Ovary (tissue), 9 donors: ENCODE data around the gene DCDC2C. TPM values are rescaled to one million over a fixed set of nuclear protein-coding genes. Genes with fewer than 3 reads are reported as not detected.

Experiments
- DNase-seq, 5 donors: peaks; one replicate each; pipeline ENCODE4 v3.0.0-alpha.2; 2019 to 2020
- H3K27ac ChIP-seq, 2 donors: fragments of 200-600 bp; one replicate each; pipeline versions ENCODE4 v1.5.1 to v1.8.0; 2019 to 2022
- H3K27me3 ChIP-seq: fragments of 200-600 bp; one replicate; pipeline ENCODE4 v1.8.0; 2022
- H3K36me3 ChIP-seq: fragments of 200-600 bp; sonication (generic); one replicate; pipeline ENCODE4 v1.5.1; 2019
- H3K4me1 ChIP-seq: one replicate; pipeline ENCODE4 v1.8.1; 2013; ENCODE audit warnings: mild to moderate bottlenecking, moderate library complexity; ENCODE audit not compliant: insufficient read depth
- H3K4me3 ChIP-seq: fragments of 200-600 bp; sonication (generic); one replicate; pipeline ENCODE4 v1.5.1; 2017
- H3K9me3 ChIP-seq, 2 donors: fragments of 200-600 bp in 1 of 2; sonication (generic) in 1 of 2; one replicate each; pipeline versions ENCODE4 v1.5.1 to v1.8.1; 2013 to 2019; ENCODE audit warnings: mild to moderate bottlenecking in 1 of 2, moderate library complexity in 1 of 2
- EP300 ChIP-seq: sonication (generic); formaldehyde crosslinking; IDR thresholded peaks from one replicate; pipeline ENCODE4 v1.6.1; 2017; ENCODE audit warnings: antibody characterized with exemption
- POLR2A ChIP-seq: fragments of 450-650 bp; IDR thresholded peaks from one replicate; pipeline ENCODE4 v1.6.1; 2017; ENCODE audit warnings: antibody characterized with exemption, mild to moderate bottlenecking, moderate library complexity
- WGBS, 3 donors: extraction: QIAGEN DNeasy Blood & Tissue Kit in 1 of 3; methylation state at CpG; one replicate each; pipeline versions ENCODE4 v1.1.5 to v1.1.7; 2013 to 2017; 5-methylcytosine and 5-hydroxymethylcytosine counted together
- intact Hi-C, 4 donors: fragments of 100-400 bp; cut with DNase I; formaldehyde crosslinking; loops; one replicate each; pipeline versions ENCODE4 v1.11.0 to v1.15.1; 2022 to 2023
- polyA plus RNA-seq, 2 donors: library from polyadenylated mRNA; stranded (reverse); fragments of 200-250 nt in 1 of 2; fragments of 350-450 nt in 1 of 2; fragmentation: Illumina TruSeq in 1 of 2; extraction: RNeasy Lipid Tissue Mini Kit (QIAGEN cat#74804) in 1 of 2; gene quantifications; one replicate each; pipeline ENCODE4 v1.2.3, GENCODE V29; 2013 to 2014
- total RNA-seq, 7 donors: library from RNA; depleted of rRNA in 2 of 7; stranded (reverse); fragments of >200 nt in 2 of 7; fragmentation: NEBNext Ultra II Directional in 3 of 7; extraction: Animal tissue kit (Norgen Biotek cat#: 25700) in 3 of 7; gene quantifications; one replicate each; pipeline versions ENCODE4 v1.1.0 to v1.2.4, GENCODE V29; 2016 to 2023
- TF ChIP-seq, protein P1 (sequence below), 3 donors: fragments of 450-650 bp in 2 of 3; fragments of 200-600 bp in 1 of 3; IDR thresholded peaks; one replicate each; pipeline versions ENCODE4 v1.5.1 to v1.8.0; 2016 to 2022; ENCODE audit warnings: antibody characterized with exemption in 3 of 3, mild to moderate bottlenecking in 1 of 3
- donor health status: DM: no; HTN: no; CAD: no; lungs with moderate emphysema.
- donor health status: DM: no; HTN: no; CAD: no.
- donor health status: Bipolar disorder and iron deficiency.
- donor health status: DM: yes; HTN: yes; CAD: no.
- donor health status: DM: no; HTN: no; CAD: no.
- donor health status: DM: yes; HTN: yes; CAD: no.

The DCDC2C gene
- total and polyA plus RNA-seq, 9 donors = 0.11 to 0.95 (median 0.42) TPM; not detected in 6

DNA sequence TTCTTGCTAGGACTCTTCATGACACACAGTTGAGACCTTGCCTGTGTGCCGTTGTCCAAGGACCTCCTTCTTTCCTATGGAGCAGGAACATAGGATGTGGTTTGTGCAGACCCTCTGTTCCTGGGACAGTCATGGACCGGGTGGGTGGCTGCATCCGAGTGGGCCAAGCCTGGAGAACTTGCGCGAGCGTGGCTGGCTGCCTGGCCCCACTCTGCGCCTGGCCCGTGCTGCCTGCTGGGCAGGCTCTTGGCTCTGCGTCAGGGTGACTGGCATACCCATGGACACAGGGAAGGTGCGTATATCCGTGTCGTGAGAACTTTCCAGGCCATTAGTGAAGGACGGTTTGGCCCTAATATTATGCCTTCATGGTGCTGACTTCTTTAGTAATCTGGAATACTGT, 68.2 kb downstream of the DCDC2C start:
- intact Hi-C loops = no loop called here
- Histone ChIP-seq H3K4me1 (no peaks in the 10 kb centered on the region), H3K4me3 (no peak overlapping the region), H3K27ac (no peak overlapping the region), H3K36me3 (no peaks in the 10 kb centered on the region), H3K9me3 (no peaks in the 10 kb centered on the region), H3K27me3 (no peaks in the 10 kb centered on the region)
- DNase-seq = no peak
- 87 to 95% (median 93%) methylated on average over 13 of the region's 13 CpGs for WGBS, 3 donors
- TF ChIP-seq POLR2A = no peak
- TF ChIP-seq, protein P1, sequence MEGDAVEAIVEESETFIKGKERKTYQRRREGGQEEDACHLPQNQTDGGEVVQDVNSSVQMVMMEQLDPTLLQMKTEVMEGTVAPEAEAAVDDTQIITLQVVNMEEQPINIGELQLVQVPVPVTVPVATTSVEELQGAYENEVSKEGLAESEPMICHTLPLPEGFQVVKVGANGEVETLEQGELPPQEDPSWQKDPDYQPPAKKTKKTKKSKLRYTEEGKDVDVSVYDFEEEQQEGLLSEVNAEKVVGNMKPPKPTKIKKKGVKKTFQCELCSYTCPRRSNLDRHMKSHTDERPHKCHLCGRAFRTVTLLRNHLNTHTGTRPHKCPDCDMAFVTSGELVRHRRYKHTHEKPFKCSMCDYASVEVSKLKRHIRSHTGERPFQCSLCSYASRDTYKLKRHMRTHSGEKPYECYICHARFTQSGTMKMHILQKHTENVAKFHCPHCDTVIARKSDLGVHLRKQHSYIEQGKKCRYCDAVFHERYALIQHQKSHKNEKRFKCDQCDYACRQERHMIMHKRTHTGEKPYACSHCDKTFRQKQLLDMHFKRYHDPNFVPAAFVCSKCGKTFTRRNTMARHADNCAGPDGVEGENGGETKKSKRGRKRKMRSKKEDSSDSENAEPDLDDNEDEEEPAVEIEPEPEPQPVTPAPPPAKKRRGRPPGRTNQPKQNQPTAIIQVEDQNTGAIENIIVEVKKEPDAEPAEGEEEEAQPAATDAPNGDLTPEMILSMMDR (IDR thresholded peaks at IDR 0.05) = no peak
- TF ChIP-seq EP300 = no peak

DNA sequence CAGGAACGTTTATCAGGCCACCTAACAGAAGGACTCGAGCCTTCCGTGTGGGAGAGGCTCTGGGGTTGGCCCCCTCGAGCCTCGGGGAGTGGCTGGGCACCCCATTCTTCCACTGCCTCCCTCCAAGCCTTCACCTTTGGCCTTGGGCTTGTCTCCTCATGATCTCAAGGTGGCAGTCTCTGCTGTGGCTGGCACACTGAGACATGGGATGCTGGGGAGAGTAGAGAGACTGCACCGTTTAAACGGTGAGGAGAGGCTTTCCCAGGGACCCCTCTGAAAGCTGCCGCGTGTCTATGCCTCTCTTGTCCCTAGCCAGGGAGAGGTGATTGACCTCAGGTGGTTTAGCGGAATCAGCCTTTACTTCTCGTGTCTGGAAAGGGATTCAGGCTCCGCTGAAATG, 71.0 kb downstream of the DCDC2C start:
- H3K9me3 ChIP-seq = no peaks in the 10 kb centered on the region
- 44 to 61% (median 47%) methylated on average over 12 of the region's 12 CpGs for WGBS, 3 donors
- no peak for DNase-seq
- H3K4me1 ChIP-seq = no peaks in the 10 kb centered on the region
- TF ChIP-seq POLR2A (no peak), EP300 (no peak)
- TF ChIP-seq, protein P1 (IDR thresholded peaks at IDR 0.05) = no peak
- H3K27me3 ChIP-seq = no peaks in the 10 kb centered on the region
- H3K4me3 ChIP-seq = no peak overlapping the region
- intact Hi-C loops = no loop called here
- no peak overlapping the region for H3K27ac ChIP-seq
- H3K36me3 ChIP-seq = no peaks in the 10 kb centered on the region

DNA sequence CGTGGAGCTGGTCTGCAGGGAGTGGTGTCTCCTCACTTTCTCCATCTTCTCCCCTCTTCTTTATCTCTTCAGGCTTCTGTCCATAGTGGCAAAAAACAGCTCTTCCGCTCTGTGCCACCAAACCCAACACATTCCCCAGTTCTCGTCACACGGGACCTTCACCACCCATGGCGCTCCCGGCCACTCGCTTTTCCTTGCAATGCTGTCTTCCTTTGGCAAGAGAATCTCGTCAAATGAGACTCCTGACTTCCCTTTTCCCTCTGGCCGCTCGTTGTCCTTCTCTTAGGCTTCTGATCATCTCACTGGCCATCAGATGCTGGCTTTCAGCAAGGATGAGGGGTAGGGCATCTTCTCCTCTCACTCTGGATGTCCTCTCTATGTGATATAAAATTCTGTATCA, 72.9 kb downstream of the DCDC2C start:
- intact Hi-C loops = no loop called here
- H3K4me1 ChIP-seq = no peaks in the 10 kb centered on the region
- DNase-seq = no peak
- H3K9me3 ChIP-seq = no peaks in the 10 kb centered on the region
- TF ChIP-seq POLR2A = no peak
- TF ChIP-seq EP300 = no peak
- TF ChIP-seq, protein P1 (IDR thresholded peaks at IDR 0.05) = no peak
- H3K27ac ChIP-seq = no peak overlapping the region
- H3K27me3 ChIP-seq = no peaks in the 10 kb centered on the region
- WGBS, 3 donors = 94 to 96% (median 95%) methylated on average over 10 of the region's 10 CpGs
- H3K4me3 ChIP-seq = no peak overlapping the region
- no peaks in the 10 kb centered on the region for H3K36me3 ChIP-seq

GRCh38 chr2:3777966-3778365, 74.6 kb downstream of the DCDC2C start:
- H3K4me3 ChIP-seq = no peak overlapping the region
- intact Hi-C loops = no loop called here
- H3K4me1 ChIP-seq = no peaks in the 10 kb centered on the region
- 88 to 92% (median 92%) methylated on average over 3 to 11 of the region's 11 CpGs for WGBS, 3 donors
- H3K27me3 ChIP-seq = no peaks in the 10 kb centered on the region
- H3K36me3 ChIP-seq = no peaks in the 10 kb centered on the region
- no peak overlapping the region for H3K27ac ChIP-seq
- TF ChIP-seq POLR2A (no peak), EP300 (no peak)
- TF ChIP-seq, protein P1 (IDR thresholded peaks at IDR 0.05) = no peak
- no peak for DNase-seq
- no peaks in the 10 kb centered on the region for H3K9me3 ChIP-seq
